ENCODE results near the gene ELFN2.

DNA sequence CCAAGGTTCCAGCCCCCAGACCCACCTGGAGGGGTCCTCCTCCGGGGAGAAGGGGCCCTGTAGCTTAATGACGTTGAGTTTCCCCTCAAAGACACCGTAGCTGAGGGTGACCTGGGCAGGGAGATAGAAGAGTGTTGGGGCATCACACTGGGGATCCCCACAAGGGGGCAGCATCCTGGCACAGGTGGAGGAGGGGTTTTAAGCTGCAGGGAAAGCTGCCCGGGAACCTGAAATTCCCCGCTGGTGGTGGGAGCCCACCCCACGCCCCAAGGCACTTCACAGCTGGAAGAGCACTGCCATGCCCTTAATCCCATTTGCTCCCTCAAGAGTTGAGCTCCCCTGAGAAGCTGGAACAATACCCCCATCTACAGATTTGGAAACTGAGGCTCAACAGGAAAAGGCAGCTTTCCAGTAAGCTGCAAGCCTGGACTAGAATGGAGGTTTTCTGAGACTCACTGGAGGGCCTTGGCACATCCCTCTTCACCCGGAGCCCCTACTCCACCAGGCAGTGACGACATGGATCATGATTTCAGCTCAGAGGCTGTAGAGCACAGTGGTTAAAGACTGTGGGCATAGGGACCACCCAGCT lies 45.2 kb upstream of the ELFN2 start:
- TF ChIP-seq, protein P1, sequence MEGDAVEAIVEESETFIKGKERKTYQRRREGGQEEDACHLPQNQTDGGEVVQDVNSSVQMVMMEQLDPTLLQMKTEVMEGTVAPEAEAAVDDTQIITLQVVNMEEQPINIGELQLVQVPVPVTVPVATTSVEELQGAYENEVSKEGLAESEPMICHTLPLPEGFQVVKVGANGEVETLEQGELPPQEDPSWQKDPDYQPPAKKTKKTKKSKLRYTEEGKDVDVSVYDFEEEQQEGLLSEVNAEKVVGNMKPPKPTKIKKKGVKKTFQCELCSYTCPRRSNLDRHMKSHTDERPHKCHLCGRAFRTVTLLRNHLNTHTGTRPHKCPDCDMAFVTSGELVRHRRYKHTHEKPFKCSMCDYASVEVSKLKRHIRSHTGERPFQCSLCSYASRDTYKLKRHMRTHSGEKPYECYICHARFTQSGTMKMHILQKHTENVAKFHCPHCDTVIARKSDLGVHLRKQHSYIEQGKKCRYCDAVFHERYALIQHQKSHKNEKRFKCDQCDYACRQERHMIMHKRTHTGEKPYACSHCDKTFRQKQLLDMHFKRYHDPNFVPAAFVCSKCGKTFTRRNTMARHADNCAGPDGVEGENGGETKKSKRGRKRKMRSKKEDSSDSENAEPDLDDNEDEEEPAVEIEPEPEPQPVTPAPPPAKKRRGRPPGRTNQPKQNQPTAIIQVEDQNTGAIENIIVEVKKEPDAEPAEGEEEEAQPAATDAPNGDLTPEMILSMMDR (IDR thresholded peaks at IDR 0.05): peak in 5 of 7 experiments; percentile 34 to 61 (median 54)
- no peak for TF ChIP-seq POLR2A (IDR thresholded peaks at IDR 0.05)
- TF ChIP-seq POLR2AphosphoS5 (IDR thresholded peaks at IDR 0.05): no peak

Data from stomach (tissue), 4 donors.